ENCODE results near the gene HSPB7.
"Not testable (repeated sequence)": the region's sequence is repeated elsewhere in the genome, so short reads cannot be mapped to it uniquely, and the experiment has no call there.

Gene HSPB7

DNA sequence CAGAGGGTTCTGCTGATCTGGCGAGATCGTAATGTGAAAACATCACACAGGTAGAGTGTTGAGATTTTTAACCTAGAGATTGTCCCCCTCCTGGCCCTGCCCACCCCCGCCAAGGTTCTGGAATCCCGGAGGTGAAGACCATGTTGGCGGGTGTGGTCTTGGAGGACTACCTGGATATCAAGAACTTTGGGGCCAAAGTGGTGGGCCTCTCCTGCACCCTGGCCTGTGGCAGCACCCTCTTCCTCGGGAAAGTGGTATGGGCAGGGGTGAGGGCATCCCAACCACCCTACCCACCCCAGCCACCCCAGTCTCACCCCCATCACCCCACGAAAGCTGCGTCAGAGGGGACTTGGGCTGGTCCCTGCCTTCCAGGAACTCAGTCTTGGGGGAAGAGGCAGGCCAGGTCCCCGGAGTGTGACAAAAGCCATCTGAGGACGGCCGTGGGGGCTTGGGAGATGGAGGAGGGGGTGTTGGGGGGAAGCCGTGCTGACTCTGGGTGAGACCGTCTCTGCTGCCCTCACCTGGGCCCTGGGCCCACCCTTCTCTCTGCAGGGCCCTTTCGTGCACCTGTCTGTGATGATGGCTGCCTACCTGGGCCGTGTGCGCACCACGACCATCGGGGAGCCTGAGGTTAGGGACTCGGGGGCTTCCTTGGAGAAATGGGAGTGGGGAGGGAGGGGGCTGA is 30.1 kb upstream of the HSPB7 start:
- WGBS = 64% methylated on average over 16 of the region's 19 CpGs
- Histone ChIP-seq H3K4me3 (ENCODE audit: low read length) (peak overlapping the region; percentile 58), H3K9ac (ENCODE audit: low read depth, low read length) (no peak overlapping the region), H3K27ac (ENCODE audit: low read depth, low read length) (no peak overlapping the region), H3K36me3 (ENCODE audit: insufficient read depth, low read length) (no peaks in the 10 kb centered on the region), H3K27me3 (ENCODE audit: insufficient read depth, low read length) (no peaks in the 10 kb centered on the region), H3K4me1 (ENCODE audit: insufficient read depth, low read length) (no peaks in the 10 kb centered on the region), H3K9me3 (ENCODE audit: insufficient read depth, low read depth, low read length) (no peaks in the 10 kb centered on the region)

DNA sequence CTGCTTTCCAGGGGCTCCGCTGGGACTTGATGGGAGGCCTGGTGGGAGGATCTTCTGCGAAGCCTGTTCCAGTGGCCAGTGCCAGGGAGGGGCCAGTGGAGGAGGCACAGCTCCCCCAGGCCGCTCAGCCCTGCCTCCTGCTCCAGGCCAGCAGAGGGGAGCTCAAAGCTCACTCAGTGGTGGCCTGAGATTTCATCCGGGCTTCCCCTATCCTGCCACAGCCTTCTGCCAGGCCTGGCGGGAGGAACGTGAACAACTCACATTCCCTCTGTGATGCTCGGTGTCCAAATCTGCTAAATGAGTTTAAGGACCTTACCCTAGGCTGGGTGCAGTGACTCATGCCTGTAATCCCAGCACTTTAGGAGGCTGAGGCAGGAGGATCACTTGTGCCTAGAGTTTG is 29.0 kb upstream of the HSPB7 start:
- Histone ChIP-seq H3K9ac (ENCODE audit: low read depth, low read length) (no peak overlapping the region), H3K4me3 (ENCODE audit: low read length) (no peak overlapping the region), H3K27ac (ENCODE audit: low read depth, low read length) (no peak overlapping the region), H3K36me3 (ENCODE audit: insufficient read depth, low read length) (no peaks in the 10 kb centered on the region), H3K4me1 (ENCODE audit: insufficient read depth, low read length) (no peaks in the 10 kb centered on the region), H3K27me3 (ENCODE audit: insufficient read depth, low read length) (no peaks in the 10 kb centered on the region), H3K9me3 (ENCODE audit: insufficient read depth, low read depth, low read length) (no peaks in the 10 kb centered on the region)
- 77% methylated on average over 7 of the region's 7 CpGs for WGBS

DNA sequence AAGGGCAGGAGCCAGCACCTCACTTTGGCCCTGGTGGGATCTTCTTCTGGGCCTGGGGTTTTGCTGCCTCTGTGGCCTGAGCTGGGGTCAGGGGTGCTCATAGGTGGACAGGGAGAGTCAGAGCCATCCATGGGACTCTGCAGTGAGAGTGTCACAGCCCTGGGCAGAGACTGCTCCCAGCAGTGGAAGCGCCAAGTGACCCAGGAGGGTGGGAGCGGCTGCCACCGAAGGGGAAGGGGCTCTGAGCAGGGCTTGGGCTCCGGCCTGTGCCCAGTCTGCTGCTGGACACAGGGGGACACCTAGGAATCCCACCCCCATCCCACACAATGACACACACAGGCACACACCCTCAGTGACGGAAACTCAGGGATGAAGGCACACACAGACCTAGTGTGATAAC is 26.1 kb upstream of the HSPB7 start:
- Histone ChIP-seq H3K4me1 (ENCODE audit: insufficient read depth, low read length) (no peaks in the 10 kb centered on the region), H3K27ac (ENCODE audit: low read depth, low read length) (no peak overlapping the region), H3K9ac (ENCODE audit: low read depth, low read length) (no peak overlapping the region), H3K4me3 (ENCODE audit: low read length) (no peak overlapping the region), H3K27me3 (ENCODE audit: insufficient read depth, low read length) (no peaks in the 10 kb centered on the region), H3K36me3 (ENCODE audit: insufficient read depth, low read length) (no peaks in the 10 kb centered on the region), H3K9me3 (ENCODE audit: insufficient read depth, low read depth, low read length) (no peaks in the 10 kb centered on the region)
- WGBS = 89% methylated on average over 5 of the region's 5 CpGs

- no peak within 1 kb of the TSS for H3K4me3 ChIP-seq (ENCODE audit: low read length)
- no peak within 1 kb of the TSS for H3K27ac ChIP-seq (ENCODE audit: low read depth, low read length)
- H3K9ac ChIP-seq (ENCODE audit: low read depth, low read length) = no peak within 1 kb of the TSS
- H3K36me3 ChIP-seq (ENCODE audit: insufficient read depth, low read length) = no peaks in the 10 kb centered on the region
- H3K4me1 ChIP-seq (ENCODE audit: insufficient read depth, low read length) = no peaks in the 10 kb centered on the region
- no peaks in the 10 kb centered on the region for H3K9me3 ChIP-seq (ENCODE audit: insufficient read depth, low read depth, low read length)
- H3K27me3 ChIP-seq (ENCODE audit: insufficient read depth, low read length) = no peaks in the 10 kb centered on the region
- 90% methylated on average over 7 of the region's 7 CpGs for WGBS
Observed at GRCh38 chr1:16043521-16043920, 25.7 kb upstream of the HSPB7 start, which contains the start of gene CLCNKB. Gene CLCNKB (plus strand): TSS chr1:16043782. CDS start chr1:16044493, 711 bp downstream.

DNA sequence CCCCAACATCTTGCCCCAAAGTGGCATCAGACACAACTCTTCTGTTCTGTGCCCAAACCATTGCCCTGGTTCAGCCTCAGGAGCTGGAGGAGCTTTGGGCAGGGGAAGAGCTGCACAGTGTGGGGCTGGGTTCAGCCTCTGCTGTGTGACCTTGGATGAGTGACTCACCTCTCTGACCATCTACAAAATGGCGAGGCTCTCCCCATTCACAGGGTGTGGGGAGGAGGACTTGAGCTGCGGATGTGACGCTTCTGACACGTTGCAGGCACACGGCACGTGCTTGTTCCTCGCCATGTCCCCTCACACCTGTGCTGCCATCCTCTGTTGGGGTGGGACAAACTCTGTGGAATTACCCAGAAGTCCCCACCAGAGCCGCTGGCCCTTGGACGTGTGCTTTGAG is 24.8 kb upstream of the HSPB7 start:
- H3K9me3 ChIP-seq (ENCODE audit: insufficient read depth, low read depth, low read length); H3K36me3 ChIP-seq (ENCODE audit: insufficient read depth, low read length); H3K9ac ChIP-seq (ENCODE audit: low read depth, low read length); H3K27ac ChIP-seq (ENCODE audit: low read depth, low read length); H3K4me3 ChIP-seq (ENCODE audit: low read length); H3K27me3 ChIP-seq (ENCODE audit: insufficient read depth, low read length); H3K4me1 ChIP-seq (ENCODE audit: insufficient read depth, low read length): not testable (repeated sequence)
- 87% methylated on average over 8 of the region's 9 CpGs for WGBS

DNA sequence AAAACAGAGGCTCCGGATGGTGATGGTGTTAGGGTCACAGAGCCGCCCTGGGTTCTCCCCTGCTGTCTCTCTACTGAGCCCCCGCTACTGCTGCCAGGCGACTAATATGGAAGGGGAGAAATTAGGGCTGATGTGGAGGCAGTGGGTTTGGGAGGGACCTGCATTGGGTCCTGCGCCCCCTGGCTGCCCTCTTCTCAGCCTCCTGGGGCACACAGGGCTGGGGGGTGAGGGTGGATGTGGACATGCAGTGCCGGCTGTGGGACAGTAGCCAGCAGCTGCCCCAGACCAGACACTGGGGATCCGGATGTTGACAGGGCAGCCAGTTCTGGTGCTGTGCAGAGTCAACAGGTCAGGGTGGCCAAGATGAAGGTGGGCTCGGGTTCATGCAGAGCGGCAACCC is 24.3 kb upstream of the HSPB7 start:
- Histone ChIP-seq H3K36me3 (ENCODE audit: insufficient read depth, low read length) (no peaks in the 10 kb centered on the region), H3K9me3 (ENCODE audit: insufficient read depth, low read depth, low read length) (no peaks in the 10 kb centered on the region), H3K4me3 (ENCODE audit: low read length) (no peak overlapping the region), H3K9ac (ENCODE audit: low read depth, low read length) (no peak overlapping the region), H3K4me1 (ENCODE audit: insufficient read depth, low read length) (no peaks in the 10 kb centered on the region), H3K27me3 (ENCODE audit: insufficient read depth, low read length) (no peaks in the 10 kb centered on the region), H3K27ac (ENCODE audit: low read depth, low read length) (no peak overlapping the region)
- 91% methylated on average over 9 of the region's 9 CpGs for WGBS

- Histone ChIP-seq H3K27ac (ENCODE audit: low read depth, low read length) (no peak overlapping the region), H3K4me3 (ENCODE audit: low read length) (no peak overlapping the region), H3K36me3 (ENCODE audit: insufficient read depth, low read length) (no peaks in the 10 kb centered on the region), H3K9ac (ENCODE audit: low read depth, low read length) (no peak overlapping the region), H3K9me3 (ENCODE audit: insufficient read depth, low read depth, low read length) (no peaks in the 10 kb centered on the region), H3K4me1 (ENCODE audit: insufficient read depth, low read length) (no peaks in the 10 kb centered on the region), H3K27me3 (ENCODE audit: insufficient read depth, low read length) (no peaks in the 10 kb centered on the region)
- 89% methylated on average over 8 of the region's 8 CpGs for WGBS
Observed at GRCh38 chr1:16041200-16041599, 23.4 kb upstream of the HSPB7 start.

GRCh38 chr1:16039871-16040270 is 22.0 kb upstream of the HSPB7 start:
- H3K9ac ChIP-seq (ENCODE audit: low read depth, low read length); H3K4me1 ChIP-seq (ENCODE audit: insufficient read depth, low read length); H3K27me3 ChIP-seq (ENCODE audit: insufficient read depth, low read length); H3K27ac ChIP-seq (ENCODE audit: low read depth, low read length); H3K36me3 ChIP-seq (ENCODE audit: insufficient read depth, low read length); H3K9me3 ChIP-seq (ENCODE audit: insufficient read depth, low read depth, low read length); H3K4me3 ChIP-seq (ENCODE audit: low read length): not testable (repeated sequence)
- 89% methylated on average over 8 of the region's 8 CpGs for WGBS

DNA sequence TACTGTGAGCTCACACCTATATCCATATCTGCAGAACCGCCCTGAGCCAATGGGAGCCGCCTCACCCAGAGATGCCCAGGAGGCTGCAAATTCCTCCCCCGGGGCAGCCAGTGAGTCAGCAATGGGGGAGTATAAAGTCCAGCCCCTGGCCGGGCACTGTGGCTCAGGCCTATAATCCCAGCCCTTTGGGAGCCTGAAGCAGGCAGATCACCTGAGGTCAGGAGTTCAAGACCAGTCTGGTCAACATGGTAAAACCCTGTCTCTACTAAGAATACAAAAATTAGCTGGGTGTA is 20.7 kb upstream of the HSPB7 start:
- Histone ChIP-seq H3K36me3 (ENCODE audit: insufficient read depth, low read length) (no peaks in the 10 kb centered on the region), H3K27me3 (ENCODE audit: insufficient read depth, low read length) (no peaks in the 10 kb centered on the region), H3K9me3 (ENCODE audit: insufficient read depth, low read depth, low read length) (no peaks in the 10 kb centered on the region), H3K4me1 (ENCODE audit: insufficient read depth, low read length) (no peaks in the 10 kb centered on the region), H3K4me3 (ENCODE audit: low read length) (no peak overlapping the region), H3K9ac (ENCODE audit: low read depth, low read length) (no peak overlapping the region), H3K27ac (ENCODE audit: low read depth, low read length) (no peak overlapping the region)
- WGBS = 67% methylated on average over 4 of the region's 4 CpGs

GRCh38 chr1:16036461-16036860 is 18.6 kb upstream of the HSPB7 start:
- H3K4me1 ChIP-seq (ENCODE audit: insufficient read depth, low read length); H3K27ac ChIP-seq (ENCODE audit: low read depth, low read length); H3K9ac ChIP-seq (ENCODE audit: low read depth, low read length); H3K36me3 ChIP-seq (ENCODE audit: insufficient read depth, low read length); H3K4me3 ChIP-seq (ENCODE audit: low read length); H3K9me3 ChIP-seq (ENCODE audit: insufficient read depth, low read depth, low read length); H3K27me3 ChIP-seq (ENCODE audit: insufficient read depth, low read length): not testable (repeated sequence)
- 94% methylated on average over 8 of the region's 11 CpGs for WGBS

DNA sequence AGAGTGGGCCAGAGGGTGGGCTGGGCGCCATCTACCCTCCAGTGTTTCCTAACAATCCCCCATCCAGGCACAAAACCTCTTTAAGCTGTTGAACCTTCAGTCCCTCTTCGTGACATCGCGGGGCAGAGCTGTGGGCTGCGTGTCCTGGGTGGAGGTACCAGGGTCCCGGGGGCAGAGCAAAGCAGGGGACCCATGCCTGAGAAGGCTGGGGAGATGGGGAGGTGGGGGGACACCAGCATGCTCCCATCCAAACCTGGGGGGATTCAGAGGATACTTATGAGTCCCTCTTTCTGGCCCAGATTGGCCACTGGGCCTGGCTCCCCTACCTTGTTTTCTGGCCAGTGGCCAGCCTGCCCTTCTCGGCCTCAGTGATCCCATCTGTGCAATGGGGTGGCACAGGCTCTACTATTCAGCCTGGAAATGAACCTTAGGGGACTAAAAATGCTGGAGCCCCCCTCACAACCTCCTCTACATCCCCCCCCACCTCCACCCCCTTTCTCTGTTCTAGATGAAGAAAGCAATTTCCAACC is 15.3 kb upstream of the HSPB7 start:
- H3K9ac ChIP-seq (ENCODE audit: low read depth, low read length); H3K36me3 ChIP-seq (ENCODE audit: insufficient read depth, low read length); H3K9me3 ChIP-seq (ENCODE audit: insufficient read depth, low read depth, low read length); H3K27me3 ChIP-seq (ENCODE audit: insufficient read depth, low read length); H3K27ac ChIP-seq (ENCODE audit: low read depth, low read length); H3K4me1 ChIP-seq (ENCODE audit: insufficient read depth, low read length); H3K4me3 ChIP-seq (ENCODE audit: low read length): not testable (repeated sequence)
- WGBS = 57% methylated on average over 7 of the region's 7 CpGs
